Esophagus squamous epithelium (tissue), 4 donors: ENCODE results near the gene SZT2.

Source experiments
- CTCF ChIP-seq, 6 experiments: fragments of 450-650 bp in 4 of 6; fragments of 200-600 bp in 2 of 6; sonication (generic) in 2 of 6; IDR thresholded peaks; one replicate each; pipeline ENCODE4 v1.5.1; 2016 to 2019; ENCODE audit warnings: antibody characterized with exemption in 6 of 6, mild to moderate bottlenecking in 4 of 6, moderate library complexity in 4 of 6
- POLR2A ChIP-seq, 4 donors: fragments of 450-650 bp; IDR thresholded peaks; one replicate each; pipeline ENCODE4 v1.6.1; 2017; ENCODE audit warnings: antibody characterized with exemption in 4 of 4, mild to moderate bottlenecking in 4 of 4, moderate library complexity in 3 of 4

- TF ChIP-seq CTCF (IDR thresholded peaks at IDR 0.05) (no peak), POLR2A (IDR thresholded peaks at IDR 0.05) (no peak)
Measured at GRCh38 chr1:43492826-43493225, 103.1 kb downstream of the SZT2 start.
